Measurements from ENCODE around the gene TRABD2B.

The TRABD2B gene

DNA sequence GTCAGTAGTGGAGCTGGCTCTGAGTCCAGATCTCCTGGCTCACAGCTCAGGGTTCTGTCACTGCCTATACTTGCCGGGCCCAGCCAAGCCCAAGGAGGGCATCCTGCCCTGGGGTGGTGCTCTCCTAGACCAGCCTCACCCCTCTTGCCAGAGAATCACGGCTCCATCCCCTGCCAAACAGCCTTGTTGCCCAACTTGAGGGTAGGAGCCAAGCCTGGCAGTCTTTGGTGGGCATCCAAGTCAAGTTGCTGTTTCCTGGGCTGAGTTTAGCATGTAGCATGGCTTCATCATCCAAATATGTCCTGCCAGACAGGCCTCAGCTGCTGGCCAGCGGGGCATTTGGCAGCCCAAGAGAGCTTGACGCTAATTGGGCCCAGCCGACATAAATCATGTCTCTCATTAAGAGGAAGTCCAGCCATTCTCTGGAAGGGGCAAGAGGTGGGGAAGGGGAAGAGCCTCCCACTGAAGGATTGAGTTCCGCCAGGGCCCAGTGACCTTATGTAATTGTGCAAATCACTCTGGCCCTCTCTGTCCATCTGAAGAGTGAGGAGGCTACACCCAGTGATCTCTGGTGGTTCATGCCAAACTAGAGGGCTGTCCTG, 22.6 kb upstream of the TRABD2B start:
- DNase-seq, result no peak

- no peak for DNase-seq
These were observed 21.6 kb upstream of the TRABD2B start for GRCh38 chr1:48018799-48019198.

GRCh38 chr1:48017716-48018115, 20.5 kb upstream of the TRABD2B start:
- no peak for DNase-seq

GRCh38 chr1:48016515-48016914, 19.3 kb upstream of the TRABD2B start:
- DNase-seq, result no peak

DNA sequence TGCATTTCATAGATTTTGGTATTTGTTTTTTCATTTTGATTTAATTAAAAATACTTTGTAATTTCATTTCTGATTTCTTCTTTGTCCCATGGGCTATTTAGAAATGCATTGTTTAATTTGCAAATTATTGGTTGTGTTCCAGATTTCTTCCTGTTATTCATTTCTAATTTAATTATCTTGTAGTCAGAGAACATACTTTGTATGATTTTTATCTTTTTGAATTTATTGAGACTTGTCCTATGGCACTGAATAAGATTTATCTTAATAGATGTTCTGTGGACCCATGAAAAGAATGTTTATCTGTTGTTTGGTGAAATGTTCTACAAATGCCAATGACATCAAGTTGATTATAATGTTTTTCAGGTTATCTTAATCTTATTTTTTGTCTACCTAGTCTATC, 16.1 kb upstream of the TRABD2B start:
- DNase-seq, result no peak

GRCh38 chr1:48007047-48007446, 9.9 kb upstream of the TRABD2B start:
- no peak for DNase-seq

- no peak for DNase-seq
These were observed 9.1 kb upstream of the TRABD2B start for GRCh38 chr1:48006264-48006663.

DNA sequence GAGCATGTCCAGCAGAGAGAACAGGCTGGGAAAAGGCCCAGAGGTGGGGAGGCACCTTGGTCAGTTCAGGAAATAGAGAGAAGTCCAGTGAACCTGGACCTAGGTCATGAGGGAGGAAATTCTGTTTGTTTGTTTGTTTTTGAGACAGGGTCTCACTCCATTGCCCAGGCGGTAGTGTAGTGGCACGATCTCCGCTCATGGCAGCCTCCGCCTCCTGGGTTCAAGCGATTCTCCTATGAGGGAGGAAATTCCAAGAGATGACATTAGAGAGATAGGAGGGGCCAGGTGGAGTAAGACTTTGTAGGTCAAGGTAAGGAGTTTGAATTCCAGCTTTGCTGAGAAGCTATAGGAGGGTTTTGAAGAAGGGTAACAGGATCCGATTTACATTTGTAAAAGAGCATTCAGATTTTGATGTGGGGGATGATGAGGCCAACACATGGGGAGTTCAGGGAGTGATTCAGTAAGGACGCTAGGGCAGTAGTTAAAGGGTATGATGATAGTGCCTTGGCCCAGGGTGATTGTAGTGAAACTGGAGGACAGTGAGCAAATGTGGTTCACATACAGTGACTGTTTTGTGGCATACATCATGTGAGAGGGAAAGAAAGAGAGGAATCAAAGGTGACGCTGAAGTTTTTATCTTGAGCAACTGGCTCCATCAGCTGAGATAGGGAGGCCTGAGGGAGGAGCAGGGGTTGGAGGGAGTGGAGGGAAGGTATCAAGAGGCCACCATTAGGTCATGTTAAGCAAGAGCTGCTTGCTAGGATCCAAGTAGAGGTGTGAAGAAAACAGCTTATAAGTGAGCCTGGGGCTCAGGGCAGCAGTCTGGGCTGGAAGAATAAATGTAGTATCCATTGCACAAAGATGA, 8.3 kb upstream of the TRABD2B start:
- no peak for DNase-seq

DNA sequence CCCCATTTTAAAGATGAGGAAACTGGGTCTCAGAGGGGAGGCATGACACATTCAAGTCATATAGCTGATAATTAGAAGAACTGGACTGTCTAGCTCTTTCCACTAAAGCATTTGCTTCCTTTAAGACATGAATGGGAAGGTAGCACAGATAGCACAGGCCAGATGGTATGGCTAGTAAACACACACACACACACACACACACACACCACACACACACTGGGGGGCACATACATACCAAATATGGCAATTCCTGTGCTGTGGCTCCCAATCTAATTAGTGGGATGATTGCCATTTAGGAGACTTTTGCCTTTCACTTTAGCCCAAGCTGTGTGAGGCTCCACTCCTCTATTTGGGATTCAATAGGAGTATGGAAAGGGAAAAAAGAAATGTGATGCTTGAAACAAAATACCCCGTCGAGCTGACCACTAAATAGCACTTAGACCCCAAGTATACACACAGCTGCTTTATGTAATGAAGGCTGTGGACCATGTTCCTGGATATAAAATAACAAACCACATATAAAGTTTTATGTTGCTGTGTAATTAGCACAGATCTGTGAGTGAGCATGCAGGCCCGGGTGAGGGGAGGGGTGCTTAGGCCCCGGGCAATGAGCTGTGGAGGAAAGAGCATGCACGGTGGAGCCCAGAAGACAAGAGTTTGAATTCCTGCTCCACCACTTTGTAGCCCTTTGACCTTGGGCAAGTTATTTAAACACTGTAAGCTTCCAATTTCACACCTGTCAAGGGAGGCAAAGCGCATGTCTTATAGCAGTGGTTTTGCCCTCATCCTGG, 6.8 kb upstream of the TRABD2B start:
- no peak for DNase-seq

GRCh38 chr1:48002142-48002541, 5.0 kb upstream of the TRABD2B start:
- DNase-seq, result no peak

- DNase-seq, result no peak
These were observed 4.5 kb upstream of the TRABD2B start for GRCh38 chr1:48001696-48002095.

- no peak for DNase-seq
These were observed 3.7 kb upstream of the TRABD2B start for GRCh38 chr1:48000883-48001282.

- no peak for DNase-seq
These were observed 1.9 kb upstream of the TRABD2B start for GRCh38 chr1:47999097-47999496.

- DNase-seq, result no peak
These were observed 1.3 kb upstream of the TRABD2B start for GRCh38 chr1:47998396-47998990.

DNA sequence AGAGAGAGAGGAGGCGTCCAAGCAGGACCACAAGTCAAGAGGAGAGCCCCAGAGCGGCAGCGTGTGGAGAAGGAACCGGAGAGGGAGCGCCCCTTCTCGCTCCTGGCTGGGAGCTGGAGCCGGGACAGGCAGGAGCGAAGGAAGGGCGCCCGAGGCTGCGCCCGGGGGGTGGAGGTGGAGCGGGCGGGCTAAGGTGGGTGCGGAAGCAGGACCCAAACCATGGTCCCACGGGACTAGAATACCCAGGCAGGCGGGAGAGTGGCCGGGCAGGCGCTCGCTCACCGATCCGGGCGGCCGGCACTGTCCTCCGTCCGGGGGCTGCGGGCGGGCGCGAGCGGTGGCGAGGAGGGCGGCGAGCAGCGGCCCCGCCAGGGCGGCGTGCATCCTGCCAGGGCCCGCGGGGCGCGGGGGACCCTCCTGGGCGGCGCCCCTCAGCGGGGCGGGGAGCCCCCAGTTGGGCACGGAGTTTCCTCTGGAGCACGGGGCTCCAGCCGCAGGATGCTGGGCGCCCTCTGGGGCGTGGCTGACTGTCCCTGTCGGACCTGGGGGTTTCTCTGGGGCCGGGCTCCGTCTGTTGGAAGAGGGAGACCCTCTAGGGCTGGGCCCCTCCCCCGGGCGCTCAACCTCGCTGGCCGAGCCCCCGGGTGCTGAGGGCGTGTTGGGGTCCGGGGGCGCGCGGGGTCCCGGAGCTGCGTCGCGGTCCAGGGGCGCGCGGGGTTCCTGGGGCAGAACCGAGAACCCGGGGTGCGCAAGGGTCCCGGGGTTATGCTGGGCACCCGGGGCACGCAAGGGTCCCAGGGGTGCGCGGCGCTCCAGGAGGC, 569 bp downstream of the TRABD2B start:
- no peak for DNase-seq

DNA sequence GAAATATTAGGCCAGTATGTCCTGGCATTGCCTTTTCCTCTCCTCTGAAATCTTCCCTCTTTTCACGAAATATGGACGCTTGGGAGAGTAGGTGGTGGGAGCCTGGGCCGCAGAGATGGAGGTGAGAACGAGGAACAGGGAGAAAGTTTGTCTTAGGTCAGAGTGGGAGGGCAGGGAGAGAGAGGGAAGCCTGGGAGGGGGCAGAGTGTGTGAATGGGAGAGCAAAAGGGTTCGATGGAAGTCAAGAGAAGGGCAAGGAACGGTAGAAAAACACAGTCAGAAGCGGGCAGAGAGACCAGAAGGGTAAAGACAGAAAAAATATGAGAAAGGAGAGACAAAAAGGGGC, 1.2 kb downstream of the TRABD2B start:
- no peak for DNase-seq

GRCh38 chr1:47995306-47996050, 1.7 kb downstream of the TRABD2B start:
- DNase-seq, result no peak

GRCh38 chr1:47993881-47994625, 3.1 kb downstream of the TRABD2B start:
- no peak for DNase-seq

DNA sequence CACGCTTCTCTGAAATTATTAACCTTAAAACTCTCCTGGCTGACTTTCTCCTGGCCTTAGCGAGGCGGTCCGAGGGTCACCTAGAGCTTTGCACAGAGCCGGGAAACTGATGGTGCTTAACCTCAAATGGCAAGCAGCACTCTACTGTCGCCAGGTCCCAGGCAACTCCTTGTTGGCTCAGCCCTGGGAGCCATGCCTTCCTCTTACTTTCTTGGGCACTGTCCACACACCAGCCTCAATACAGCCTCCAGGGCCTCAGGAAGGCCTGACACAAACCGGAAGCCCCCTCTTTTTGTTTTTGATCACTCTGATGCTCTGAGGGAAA, 3.8 kb downstream of the TRABD2B start:
- DNase-seq, result no peak

DNA sequence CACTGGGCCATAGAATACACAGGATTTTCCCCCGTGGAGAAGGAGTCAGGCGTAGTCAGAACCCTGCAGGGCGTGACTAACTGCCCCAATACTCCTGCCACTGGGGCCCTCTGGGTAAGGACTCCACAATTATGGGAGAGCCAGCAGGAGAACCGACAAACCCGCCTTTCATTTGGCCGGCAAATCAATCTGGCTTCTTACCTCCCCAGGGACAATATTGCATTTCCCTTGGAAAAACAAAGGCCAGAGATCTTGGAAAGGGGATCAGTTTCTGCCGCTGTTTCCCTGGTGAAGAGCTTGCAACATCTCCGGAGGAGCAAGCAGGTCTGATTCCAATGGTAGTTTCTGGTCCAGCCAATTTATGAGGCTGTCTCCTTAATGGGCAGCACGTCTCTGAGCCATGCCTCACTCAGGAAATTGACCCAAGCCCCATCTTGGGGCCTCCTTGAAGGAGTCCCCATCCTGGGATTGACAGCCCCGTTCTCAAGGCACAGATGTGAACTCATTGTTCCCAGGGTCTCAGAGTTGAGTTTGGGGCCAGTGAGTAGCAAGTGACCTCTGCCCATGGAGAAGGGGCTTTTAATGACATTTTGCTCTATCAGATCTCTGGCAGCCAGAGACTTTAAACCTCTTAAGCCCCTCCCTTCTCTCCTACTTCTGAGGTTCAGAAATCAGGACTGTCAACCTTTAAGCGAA, 4.3 kb downstream of the TRABD2B start:
- no peak for DNase-seq

GRCh38 chr1:47991673-47992072, 5.5 kb downstream of the TRABD2B start:
- DNase-seq, result no peak
